Endothelial cell of umbilical vein (primary cell): ENCODE measurements around the gene ETNK1. TPM values are rescaled to one million over a fixed set of nuclear protein-coding genes. Genes with fewer than 3 reads are reported as not detected.

Source experiments
- BruUV-seq: library from RNA; stranded (reverse); fragments of 400-500 nt; replicated peaks from 2 replicates; lab custom pipeline; 2021; lab: Mats Ljungman, UMichigan
- CTCF ChIA-PET: fragments of 300-600, 350-600 bp; sonication (Branson Sonifier 250); formaldehyde crosslinking; loops from one replicate; lab custom pipeline; 2021; ENCODE audit warnings: antibody characterized with exemption, inconsistent platforms; lab: Charles Lee
- POLR2A ChIA-PET: fragments of 300-600, 350-600 bp; sonication (Branson Sonifier 250); formaldehyde crosslinking; loops from one replicate; lab custom pipeline; 2021; ENCODE audit warnings: antibody characterized with exemption, inconsistent platforms; lab: Charles Lee
- DNase-seq: peaks from one replicate; pipeline ENCODE4 v3.0.0-alpha.2; 2011; ENCODE audit warnings: low read depth, low spot score
- FAIRE-seq: peaks from 2 replicates; lab custom pipeline; 2011; peaks lifted over from hg19 to GRCh38; lab: Jason Lieb, UNC
- H2AFZ ChIP-seq: 2 replicates; pipeline ENCODE4 v1.6.0; 2012; ENCODE audit warnings: low read depth, low read length, control low read depth, inconsistent platforms
- H3K27ac ChIP-seq: 2 replicates; pipeline ENCODE4 v1.5.1; 2011; ENCODE audit warnings: low read depth, mild to moderate bottlenecking, control low read depth, low read length, moderate library complexity; ENCODE audit not compliant: insufficient read depth
- H3K27me3 ChIP-seq, 2 experiments: 2 replicates each; pipeline versions ENCODE4 v1.6.0 to v1.6.1; 2011; ENCODE audit warnings: low read length in 2 of 2, mixed read lengths in 1 of 2; ENCODE audit not compliant: control insufficient read depth in 2 of 2, insufficient read depth in 2 of 2
- H3K36me3 ChIP-seq, 2 experiments: 2 replicates in 1 of 2; 3 replicates in 1 of 2; pipeline ENCODE4 v1.5.1; 2011; ENCODE audit warnings: low read length in 2 of 2, mild to moderate bottlenecking in 1 of 2, moderate library complexity in 1 of 2; ENCODE audit not compliant: control insufficient read depth in 2 of 2, insufficient read depth in 2 of 2; ENCODE audit errors: extremely low read depth in 1 of 2
- H3K4me1 ChIP-seq: 3 replicates; pipeline ENCODE4 v1.5.1; 2011; ENCODE audit warnings: mild to moderate bottlenecking, low read length; ENCODE audit not compliant: control insufficient read depth, insufficient read depth; ENCODE audit errors: extremely low read depth
- H3K4me2 ChIP-seq: 2 replicates; pipeline ENCODE4 v1.6.1; 2011; ENCODE audit warnings: low read length, control low read depth, mixed read lengths; ENCODE audit not compliant: insufficient read depth
- H3K4me3 ChIP-seq, 3 experiments: fragments of 200-600 bp in 1 of 3; sonication (generic), shearing (Covaris generic) in 1 of 3; replicated peaks in 1 of 3; 2 replicates each; pipeline ENCODE4 v1.5.1; 2011 to 2016; ENCODE audit warnings: control low read depth in 3 of 3, low read length in 3 of 3, mild to moderate bottlenecking in 2 of 3, inconsistent platforms in 1 of 3, low read depth in 1 of 3, moderate library complexity in 1 of 3; ENCODE audit not compliant: insufficient read depth in 1 of 3
- H3K79me2 ChIP-seq: 2 replicates; pipeline ENCODE4 v1.6.0; 2012; ENCODE audit warnings: low read length, inconsistent platforms; ENCODE audit not compliant: control insufficient read depth, insufficient read depth
- H3K9ac ChIP-seq: replicated peaks from 2 replicates; pipeline ENCODE3; 2011; ENCODE audit warnings: low read length, control low read depth; ENCODE audit not compliant: insufficient read depth; ENCODE audit errors: extremely low read depth
- H3K9me1 ChIP-seq: replicated peaks from 3 replicates; pipeline ENCODE4 v1.6.0; 2011; ENCODE audit warnings: mild to moderate bottlenecking, low read length; ENCODE audit not compliant: control insufficient read depth, insufficient read depth; ENCODE audit errors: extremely low read depth
- H3K9me3 ChIP-seq: replicated peaks from 2 replicates; pipeline ENCODE4 v1.5.1; 2012; ENCODE audit warnings: low read length, inconsistent platforms; ENCODE audit not compliant: control insufficient read depth, insufficient read depth
- H4K20me1 ChIP-seq: replicated peaks from 2 replicates; pipeline ENCODE3; 2011; ENCODE audit warnings: mild to moderate bottlenecking, low read length; ENCODE audit not compliant: control insufficient read depth, insufficient read depth; ENCODE audit errors: extremely low read depth
- CTCF ChIP-seq, 2 donors: IDR thresholded peaks; 1 replicate in 1 of 2; 2 replicates in 1 of 2; pipeline ENCODE4 v1.5.1; 2011; ENCODE audit warnings: low read length in 2 of 2, mild to moderate bottlenecking in 2 of 2, moderate library complexity in 2 of 2, control low read depth in 1 of 2, inconsistent platforms in 1 of 2, low read depth in 1 of 2; ENCODE audit not compliant: insufficient read depth in 1 of 2; ENCODE audit errors: extremely low read depth in 1 of 2
- EZH2 ChIP-seq: IDR thresholded peaks from 2 replicates; pipeline ENCODE4 v1.6.1; 2012; ENCODE audit warnings: borderline replicate concordance, low read depth, mild to moderate bottlenecking, moderate library complexity, low read length, inconsistent platforms; ENCODE audit not compliant: severe bottlenecking
- FOS ChIP-seq: IDR thresholded peaks from 2 replicates; pipeline ENCODE4 v1.6.1; 2011; ENCODE audit warnings: mild to moderate bottlenecking, low read length, moderate library complexity, borderline replicate concordance; ENCODE audit not compliant: insufficient read depth
- GATA2 ChIP-seq: IDR thresholded peaks from 2 replicates; pipeline ENCODE4 v1.7.0; 2011; ENCODE audit warnings: low read depth, mild to moderate bottlenecking, moderate library complexity, mixed read lengths, low read length; ENCODE audit not compliant: insufficient read length, insufficient read depth
- JUN ChIP-seq: IDR thresholded peaks from 2 replicates; pipeline ENCODE4 v1.6.1; 2011; ENCODE audit warnings: borderline replicate concordance, low read depth; ENCODE audit not compliant: insufficient read length, insufficient read depth
- MAX ChIP-seq: IDR thresholded peaks from 2 replicates; pipeline ENCODE4 v1.6.1; 2011; ENCODE audit not compliant: insufficient read depth, insufficient read length
- MYC ChIP-seq: IDR thresholded peaks from one replicate; pipeline ENCODE4 v1.6.1; 2011; ENCODE audit warnings: mild to moderate bottlenecking, low read depth, low read length
- POLR2A ChIP-seq: IDR thresholded peaks from 2 replicates; pipeline ENCODE4 v1.6.1; 2012; ENCODE audit warnings: low read depth, mild to moderate bottlenecking, control low read depth, low read length
- POLR2AphosphoS5 ChIP-seq: IDR thresholded peaks from 2 replicates; pipeline ENCODE4 v1.6.1; 2012; ENCODE audit warnings: low read depth, mild to moderate bottlenecking, control low read depth, low read length, moderate library complexity; ENCODE audit not compliant: insufficient read depth
- dilution Hi-C: fragments of 300-500 bp; cut with MboI; formaldehyde crosslinking; loops from one replicate; pipeline ENCODE4 v1.15.0; 2019; ENCODE audit warnings: low sequenced_read_pairs; ENCODE audit not compliant: extremely low pct_ligation_motif_present
- intact Hi-C: fragments of 100-400 bp; cut with micrococcal nuclease; formaldehyde crosslinking; loops from one replicate; pipeline ENCODE4 v1.10.0; 2022
- polyA plus RNA-seq, 4 experiments: library from polyadenylated mRNA; depleted of rRNA in 3 of 4; stranded (reverse) in 3 of 4; unstranded in 1 of 4; fragments of >200 nt; gene quantifications; 2 replicates each; pipeline versions ENCODE4 v1.2.1 to v1.2.3, GENCODE V29; 2011 to 2012; ENCODE audit warnings: missing spikeins in 1 of 4
- total RNA-seq: library from RNA; stranded (reverse); gene quantifications from 2 replicates; pipeline ENCODE4 v1.2.3, GENCODE V29; 2021

ETNK1 gene
- total and polyA plus RNA-seq, 2 donors (not counting 3 experiments of a cell fraction or from before 2014, with no cell fraction given) = 11.4 to 68.4 TPM

- dilution Hi-C loops (no loop called here), intact Hi-C loops (no loop called here)
- TF ChIP-seq JUN (no peak), FOS (no peak), MAX (no peak), POLR2A (no peak), CTCF (IDR thresholded peaks at IDR 0.05; ENCODE audit: extremely low read depth in 1 of 2, insufficient read depth in 1 of 2, low read depth in 1 of 2, low read length in 2 of 2) (no peak), POLR2AphosphoS5 (no peak), MYC (no peak), EZH2 (no peak), GATA2 (no peak)
- no peak for DNase-seq
- Histone ChIP-seq H3K9ac (no peak overlapping the region), H3K4me3 (no peak overlapping the region), H3K9me3 (no peaks in the 10 kb centered on the region), H3K79me2 (no peaks in the 10 kb centered on the region), H3K4me2 (no peak overlapping the region), H3K36me3 (no peaks in the 10 kb centered on the region), H3K27ac (no peak overlapping the region), H3K4me1 (no peaks in the 10 kb centered on the region), H4K20me1 (no peaks in the 10 kb centered on the region), H2AFZ (no peak overlapping the region), H3K27me3 (no peaks in the 10 kb centered on the region), H3K9me1 (no peaks in the 10 kb centered on the region)
- CTCF ChIA-PET = no interaction called here
- no TSS peak for BruUV-seq
- POLR2A ChIA-PET = no interaction called here
- FAIRE-seq = no peak
Measured at GRCh38 chr12:22731236-22731635, 106.3 kb downstream of the ETNK1 start.
